Pancreas (tissue), 10 donors: ENCODE measurements around the gene MLPH. TPM values are rescaled to one million over a fixed set of nuclear protein-coding genes. Genes with fewer than 3 reads are reported as not detected.

Experiments
- ATAC-seq, 4 donors: fragments of 200-7000 bp; cut with Tn5 transposase; one replicate each; pipeline versions ENCODE4 v1.8.0 to v1.9.1; 2020; ENCODE audit warnings: mild to moderate bottlenecking in 4 of 4, moderate library complexity in 4 of 4
- DNase-seq, 6 donors: peaks; one replicate each; pipeline ENCODE4 v3.0.0-alpha.2; 2020
- FAIRE-seq: peaks from 2 replicates; lab custom pipeline; 2012; peaks lifted over from hg19 to GRCh38; lab: Jason Lieb, UNC
- H3K27ac ChIP-seq, 4 donors: fragments of 200-600 bp; sonication (generic); 1 replicate in 3 of 4; 2 replicates in 1 of 4; pipeline versions ENCODE4 v1.5.0 to v1.8.0; 2020
- H3K27me3 ChIP-seq, 4 donors: fragments of 200-600 bp; one replicate each; pipeline ENCODE4 v1.8.0; 2021
- H3K36me3 ChIP-seq, 3 donors: fragments of 200-600 bp; sonication (generic) in 1 of 3; one replicate each; pipeline versions ENCODE4 v1.5.0 to v1.8.0; 2020 to 2021
- H3K4me1 ChIP-seq, 3 donors: fragments of 200-600 bp; one replicate each; pipeline ENCODE4 v1.8.0; 2021
- H3K4me3 ChIP-seq, 4 donors: fragments of 200-600 bp; sonication (generic) in 2 of 4; one replicate each; pipeline versions ENCODE4 v1.5.0 to v1.8.0; 2020 to 2021
- H3K9me3 ChIP-seq, 4 donors: fragments of 200-600 bp; one replicate each; pipeline ENCODE4 v1.8.0; 2021
- CTCF ChIP-seq, 4 donors: fragments of 200-600 bp; sonication (generic) in 3 of 4; IDR thresholded peaks; one replicate each; pipeline versions ENCODE4 v1.5.0 to v1.8.0; 2021; ENCODE audit warnings: antibody characterized with exemption in 4 of 4
- WGBS, 2 donors: extraction: QIAGEN DNeasy Blood & Tissue Kit; methylation state at CpG; one replicate each; pipeline ENCODE4 v1.1.7; 2013; 5-methylcytosine and 5-hydroxymethylcytosine counted together
- intact Hi-C, 3 donors: fragments of 100-400 bp; cut with DNase I; formaldehyde crosslinking; loops; one replicate each; pipeline versions ENCODE4 v1.11.1 to v1.14.2; 2022
- polyA plus RNA-seq, 2 donors: library from polyadenylated mRNA; stranded (reverse); fragments of 200-250 nt; gene quantifications; one replicate each; pipeline ENCODE4 v1.2.3, GENCODE V29; 2013
- total RNA-seq, 6 donors: library from RNA; stranded (reverse); fragmentation: NEBNext Ultra II Directional in 4 of 6; extraction: Animal tissue kit (Norgen Biotek cat#: 25700) in 4 of 6; gene quantifications; one replicate each; pipeline versions ENCODE4 v1.2.1 to v1.2.4, GENCODE V29; 2021 to 2023
- donor health status: healthy with polysubstance abuse.
- donor health status: DM: no; HTN: no; CAD: no; lungs with moderate emphysema.
- donor health status: DM: no; HTN: no; CAD: no.
- donor health status: control.
- donor health status: control.
- donor health status: Bipolar disorder and iron deficiency.
- donor health status: DM: yes; HTN: yes; CAD: no.
- donor health status: DM: no; HTN: no; CAD: no.
- donor health status: DM: no; HTN: no; CAD: no.
- donor health status: DM: yes; HTN: yes; CAD: no.

The MLPH gene
- total and polyA plus RNA-seq, 8 donors, result 6.2 to 45.2 (median 19.3) TPM

- Histone ChIP-seq H3K4me1 (no peaks in the 10 kb centered on the region), H3K9me3 (peaks cover 0 to 4% (median 0%) of the 10 kb centered on the region in 4 donors), H3K27ac (no peak overlapping the region), H3K4me3 (no peak overlapping the region), H3K27me3 (no peaks in the 10 kb centered on the region), H3K36me3 (no peaks in the 10 kb centered on the region)
- ATAC-seq (no peak), FAIRE-seq (no peak), DNase-seq (no peak)
- intact Hi-C loops, result no loop called here
- WGBS, 2 donors, result 58 to 71% methylated on average over 11 of the region's 11 CpGs
- no peak for TF ChIP-seq CTCF (IDR thresholded peaks at IDR 0.05)
These were observed 70.0 kb downstream of the MLPH start for GRCh38 chr2:237556773-237557632.

GRCh38 chr2:237557633-237558015, 70.6 kb downstream of the MLPH start:
- no peak overlapping the region for H3K27ac ChIP-seq

GRCh38 chr2:237558961-237559641, 72.0 kb downstream of the MLPH start:
- Histone ChIP-seq H3K4me1 (no peaks in the 10 kb centered on the region), H3K27ac (no peak overlapping the region), H3K27me3 (no peaks in the 10 kb centered on the region), H3K9me3 (peaks cover 0 to 4% (median 0%) of the 10 kb centered on the region in 4 donors), H3K36me3 (no peaks in the 10 kb centered on the region), H3K4me3 (no peak overlapping the region)
- intact Hi-C loops, result no loop called here
- no peak for TF ChIP-seq CTCF (IDR thresholded peaks at IDR 0.05)
- DNase-seq, result peak in 1 of 6 donors; percentile 58
- WGBS, 2 donors, result 58 to 65% methylated on average over 22 of the region's 22 CpGs
- FAIRE-seq, result no peak
- ATAC-seq, result peak in 3 of 4 donors; percentile 18 to 45 (median 24)

More at GRCh38 chr2:237557633-237558015, 70.6 kb downstream of the MLPH start:
- Histone ChIP-seq H3K4me3 (no peak overlapping the region), H3K4me1 (no peaks in the 10 kb centered on the region), H3K36me3 (no peaks in the 10 kb centered on the region), H3K9me3 (peaks cover 0 to 4% (median 0%) of the 10 kb centered on the region in 4 donors), H3K27me3 (no peaks in the 10 kb centered on the region)
- intact Hi-C loops, result no loop called here
- DNase-seq (no peak), ATAC-seq (no peak), FAIRE-seq (no peak)
- no peak for TF ChIP-seq CTCF (IDR thresholded peaks at IDR 0.05)
- 56 to 77% methylated on average over 4 of the region's 4 CpGs for WGBS, 2 donors

- peak in 1 of 6 donors; percentile 43 for DNase-seq
- FAIRE-seq, result no peak
- Histone ChIP-seq H3K4me3 (no peak overlapping the region), H3K27me3 (no peaks in the 10 kb centered on the region), H3K4me1 (no peaks in the 10 kb centered on the region), H3K9me3 (no peaks in the 10 kb centered on the region), H3K36me3 (no peaks in the 10 kb centered on the region), H3K27ac (no peak overlapping the region)
- TF ChIP-seq CTCF (IDR thresholded peaks at IDR 0.05), result no peak
- 75 to 88% methylated on average over 7 of the region's 7 CpGs for WGBS, 2 donors
- intact Hi-C loops, result no loop called here
- peak in 1 of 4 donors; percentile 11 for ATAC-seq
These were observed 74.2 kb downstream of the MLPH start for GRCh38 chr2:237561221-237561620.
